Measurements from ENCODE around the gene MTERF2.

Gene MTERF2

GRCh38 chr12:106950591-106950990 lies 36.4 kb downstream of the MTERF2 start:
- DNase-seq, result no peak

GRCh38 chr12:106947461-106947860 lies 39.5 kb downstream of the MTERF2 start:
- no peak for DNase-seq

- DNase-seq, result no peak
Measured at GRCh38 chr12:106945261-106945851, 41.6 kb downstream of the MTERF2 start.

- no peak for DNase-seq
Measured at GRCh38 chr12:106942775-106943174, 44.2 kb downstream of the MTERF2 start.

- DNase-seq, result no peak
Measured at GRCh38 chr12:106941481-106942156, 45.3 kb downstream of the MTERF2 start.

- no peak for DNase-seq
Measured at GRCh38 chr12:106934277-106934676, 52.7 kb downstream of the MTERF2 start.

All from KG1 (cell line).